Stimulated activated naive B cell treated with anti-CD40 and anti-IgM and Interleukin-4, amounts not matched to agents 10 μg/mL and 1 μg/mL and 100 μg/mL, for 72 hours (primary cell): ENCODE results near the gene CDK6.

Experiments used
- ATAC-seq, 2 donors: fragments of 150-1000 bp; cut with Tn5 transposase; replicated peaks; 2 replicates each; pipeline ENCODE4 v1.10.0; 2021; ENCODE audit warnings: moderate library complexity in 1 of 2
- DNase-seq: peaks from one replicate; pipeline ENCODE4 v3.0.0; 2021
- H3K27ac Mint-ChIP-seq: one replicate; pipeline ENCODE4 v1.8.0; 2022; ENCODE audit warnings: mild to moderate bottlenecking, mixed read lengths
- H3K27me3 Mint-ChIP-seq, 2 donors: one replicate each; pipeline ENCODE4 v1.8.0; 2022; ENCODE audit warnings: mixed read lengths in 2 of 2
- H3K36me3 Mint-ChIP-seq, 2 donors: one replicate each; pipeline ENCODE4 v1.8.0; 2022; ENCODE audit warnings: mixed read lengths in 2 of 2, mild to moderate bottlenecking in 1 of 2
- H3K4me1 Mint-ChIP-seq, 2 donors: one replicate each; pipeline ENCODE4 v1.8.0; 2022; ENCODE audit warnings: mixed read lengths in 2 of 2, mild to moderate bottlenecking in 1 of 2
- H3K4me3 Mint-ChIP-seq, 2 donors: one replicate each; pipeline ENCODE4 v1.8.0; 2022; ENCODE audit warnings: mild to moderate bottlenecking in 2 of 2, mixed read lengths in 2 of 2, moderate library complexity in 1 of 2
- H3K9me3 Mint-ChIP-seq, 2 donors: one replicate each; pipeline ENCODE4 v1.8.0; 2022; ENCODE audit warnings: mixed read lengths in 2 of 2, mild to moderate bottlenecking in 1 of 2

Gene CDK6

GRCh38 chr7:92674379-92674778 is 162.0 kb downstream of the CDK6 start:
- no peak for DNase-seq
- no peak overlapping the region for H3K27ac Mint-ChIP-seq
- no peaks in the 10 kb centered on the region for H3K27me3 Mint-ChIP-seq
- no peak overlapping the region for H3K4me3 Mint-ChIP-seq
- peak; percentile 56 to 58 for ATAC-seq
- peaks cover 0 to 3% of the 10 kb centered on the region in 2 donors for H3K9me3 Mint-ChIP-seq
- peaks cover 7 to 23% of the 10 kb centered on the region in 2 donors for H3K4me1 Mint-ChIP-seq
- peaks cover 10 to 25% of the 10 kb centered on the region in 2 donors for H3K36me3 Mint-ChIP-seq

- Mint-ChIP-seq H3K27ac (no peak overlapping the region), H3K9me3 (peaks cover 0 to 3% of the 10 kb centered on the region in 2 donors), H3K4me3 (no peak overlapping the region), H3K36me3 (peaks cover 14 to 22% of the 10 kb centered on the region in 2 donors), H3K4me1 (peaks cover 3 to 19% of the 10 kb centered on the region in 2 donors), H3K27me3 (no peaks in the 10 kb centered on the region)
- no peak for ATAC-seq
- no peak for DNase-seq
These were observed 164.7 kb downstream of the CDK6 start for GRCh38 chr7:92671505-92672169.

- DNase-seq (no peak), ATAC-seq (no peak)
- no peaks in the 10 kb centered on the region for H3K27me3 Mint-ChIP-seq
- H3K4me3 Mint-ChIP-seq: no peak overlapping the region
- H3K27ac Mint-ChIP-seq: no peak overlapping the region
- H3K36me3 Mint-ChIP-seq: peaks cover 17 to 26% of the 10 kb centered on the region in 2 donors
- H3K4me1 Mint-ChIP-seq: peaks cover 3 to 15% of the 10 kb centered on the region in 2 donors
- peaks cover 0 to 3% of the 10 kb centered on the region in 2 donors for H3K9me3 Mint-ChIP-seq
These were observed 166.0 kb downstream of the CDK6 start for GRCh38 chr7:92670204-92670851.

- Mint-ChIP-seq H3K4me1 (peaks cover 3 to 14% of the 10 kb centered on the region in 2 donors), H3K4me3 (no peak overlapping the region)
These were observed 166.7 kb downstream of the CDK6 start for GRCh38 chr7:92669616-92670165.

GRCh38 chr7:92668564-92668963 is 167.8 kb downstream of the CDK6 start:
- Mint-ChIP-seq H3K27ac (no peak overlapping the region), H3K4me3 (no peak overlapping the region), H3K9me3 (no peaks in the 10 kb centered on the region), H3K27me3 (no peaks in the 10 kb centered on the region), H3K36me3 (peaks cover 14 to 22% of the 10 kb centered on the region in 2 donors), H3K4me1 (peaks cover 0 to 4% of the 10 kb centered on the region in 2 donors)
- no peak for ATAC-seq
- no peak for DNase-seq

More at GRCh38 chr7:92669616-92670165, 166.7 kb downstream of the CDK6 start:
- ATAC-seq (no peak), DNase-seq (no peak)
- peaks cover 17 to 26% of the 10 kb centered on the region in 2 donors for H3K36me3 Mint-ChIP-seq
- no peak overlapping the region for H3K27ac Mint-ChIP-seq
- H3K27me3 Mint-ChIP-seq: no peaks in the 10 kb centered on the region
- peaks cover 0 to 3% of the 10 kb centered on the region in 2 donors for H3K9me3 Mint-ChIP-seq

GRCh38 chr7:92667816-92668535 is 168.4 kb downstream of the CDK6 start:
- ATAC-seq: no peak
- Mint-ChIP-seq H3K4me3 (no peak overlapping the region), H3K27me3 (no peaks in the 10 kb centered on the region), H3K9me3 (no peaks in the 10 kb centered on the region), H3K4me1 (no peaks in the 10 kb centered on the region), H3K36me3 (peaks cover 14 to 22% of the 10 kb centered on the region in 2 donors), H3K27ac (no peak overlapping the region)
- no peak for DNase-seq

GRCh38 chr7:92665926-92666325 is 170.4 kb downstream of the CDK6 start:
- Mint-ChIP-seq H3K27me3 (no peaks in the 10 kb centered on the region), H3K36me3 (peaks cover 12 to 16% of the 10 kb centered on the region in 2 donors), H3K4me1 (no peaks in the 10 kb centered on the region), H3K27ac (no peak overlapping the region), H3K9me3 (no peaks in the 10 kb centered on the region), H3K4me3 (no peak overlapping the region)
- no peak for ATAC-seq
- DNase-seq: no peak

- DNase-seq (no peak), ATAC-seq (no peak)
- H3K36me3 Mint-ChIP-seq: peaks cover 10 to 14% of the 10 kb centered on the region in 2 donors
- no peaks in the 10 kb centered on the region for H3K9me3 Mint-ChIP-seq
- H3K27me3 Mint-ChIP-seq: no peaks in the 10 kb centered on the region
- H3K27ac Mint-ChIP-seq: no peak overlapping the region
- peaks cover 2 to 13% of the 10 kb centered on the region in 2 donors for H3K4me1 Mint-ChIP-seq
- no peak overlapping the region for H3K4me3 Mint-ChIP-seq
These were observed 174.7 kb downstream of the CDK6 start for GRCh38 chr7:92661651-92662050.

GRCh38 chr7:92658671-92659070 is 177.7 kb downstream of the CDK6 start:
- DNase-seq (no peak), ATAC-seq (no peak)
- Mint-ChIP-seq H3K9me3 (no peaks in the 10 kb centered on the region), H3K4me3 (no peak overlapping the region), H3K36me3 (peaks cover 13 to 16% of the 10 kb centered on the region in 2 donors), H3K27ac (no peak overlapping the region), H3K4me1 (peaks cover 2 to 23% of the 10 kb centered on the region in 2 donors), H3K27me3 (no peaks in the 10 kb centered on the region)

GRCh38 chr7:92657391-92657790 is 179.0 kb downstream of the CDK6 start:
- Mint-ChIP-seq H3K36me3 (peaks cover 13 to 21% of the 10 kb centered on the region in 2 donors), H3K4me1 (peaks cover 2 to 24% of the 10 kb centered on the region in 2 donors), H3K27ac (no peak overlapping the region), H3K27me3 (no peaks in the 10 kb centered on the region), H3K4me3 (no peak overlapping the region), H3K9me3 (no peaks in the 10 kb centered on the region)
- DNase-seq: no peak
- no peak for ATAC-seq

GRCh38 chr7:92656121-92656520 is 180.3 kb downstream of the CDK6 start:
- H3K9me3 Mint-ChIP-seq: no peaks in the 10 kb centered on the region
- peaks cover 2 to 24% of the 10 kb centered on the region in 2 donors for H3K4me1 Mint-ChIP-seq
- no peak for ATAC-seq
- DNase-seq: no peak
- H3K27ac Mint-ChIP-seq: no peak overlapping the region
- peaks cover 13 to 21% of the 10 kb centered on the region in 2 donors for H3K36me3 Mint-ChIP-seq
- no peak overlapping the region for H3K4me3 Mint-ChIP-seq
- no peaks in the 10 kb centered on the region for H3K27me3 Mint-ChIP-seq

GRCh38 chr7:92655346-92655884 is 181.0 kb downstream of the CDK6 start:
- Mint-ChIP-seq H3K9me3 (no peaks in the 10 kb centered on the region), H3K36me3 (peaks cover 15 to 21% of the 10 kb centered on the region in 2 donors), H3K27me3 (no peaks in the 10 kb centered on the region), H3K4me1 (peaks cover 2 to 24% of the 10 kb centered on the region in 2 donors), H3K27ac (no peak overlapping the region), H3K4me3 (no peak overlapping the region)
- DNase-seq: no peak
- ATAC-seq: no peak

- peaks cover 1 to 18% of the 10 kb centered on the region in 2 donors for H3K4me1 Mint-ChIP-seq
These were observed 183.2 kb downstream of the CDK6 start for GRCh38 chr7:92653136-92653535.

GRCh38 chr7:92652536-92652935 is 183.8 kb downstream of the CDK6 start:
- Mint-ChIP-seq H3K4me1 (peaks cover 7 to 20% of the 10 kb centered on the region in 2 donors), H3K9me3 (no peaks in the 10 kb centered on the region), H3K27ac (no peak overlapping the region), H3K4me3 (no peak overlapping the region), H3K27me3 (no peaks in the 10 kb centered on the region), H3K36me3 (peaks cover 9 to 11% of the 10 kb centered on the region in 2 donors)
- ATAC-seq: no peak
- DNase-seq: no peak

More at GRCh38 chr7:92653136-92653535, 183.2 kb downstream of the CDK6 start:
- peaks cover 9 to 11% of the 10 kb centered on the region in 2 donors for H3K36me3 Mint-ChIP-seq
- no peaks in the 10 kb centered on the region for H3K27me3 Mint-ChIP-seq
- no peak overlapping the region for H3K27ac Mint-ChIP-seq
- H3K9me3 Mint-ChIP-seq: no peaks in the 10 kb centered on the region
- ATAC-seq (no peak), DNase-seq (no peak)
- H3K4me3 Mint-ChIP-seq: no peak overlapping the region
